Stimulated activated CD8-positive, alpha-beta memory T cell treated with anti-CD3 and anti-CD28 coated beads, Interleukin-4, amount 100 ng/mL, for 24 hours (primary cell): ENCODE results near the gene VWA1.
"Not testable (repeated sequence)": the region's sequence is repeated elsewhere in the genome, so short reads cannot be mapped to it uniquely, and the experiment has no call there.

ENCODE experiments used
- DNase-seq: peaks from one replicate; pipeline ENCODE4 v3.0.0-alpha.2; 2020; ENCODE audit warnings: low read depth

Gene VWA1

GRCh38 chr1:1459156-1459555 lies 23.7 kb downstream of the VWA1 start:
- DNase-seq, result not testable (repeated sequence)

GRCh38 chr1:1459711-1460110 lies 24.2 kb downstream of the VWA1 start:
- not testable (repeated sequence) for DNase-seq

GRCh38 chr1:1460540-1461130 lies 25.1 kb downstream of the VWA1 start:
- no peak for DNase-seq

- DNase-seq, result no peak
These were observed 26.3 kb downstream of the VWA1 start for GRCh38 chr1:1461721-1462317.

- DNase-seq, result no peak
These were observed 27.0 kb downstream of the VWA1 start for GRCh38 chr1:1462318-1462966.

GRCh38 chr1:1463312-1463711 lies 27.8 kb downstream of the VWA1 start:
- no peak for DNase-seq

GRCh38 chr1:1468196-1468985 lies 32.9 kb downstream of the VWA1 start:
- DNase-seq, result not testable (repeated sequence)

- no peak for DNase-seq
These were observed 35.3 kb downstream of the VWA1 start for GRCh38 chr1:1470626-1471388.

GRCh38 chr1:1471389-1472052 lies 36.0 kb downstream of the VWA1 start, which contains the start of gene ATAD3B:
ATAD3B (plus strand) TSS chr1:1471765; CDS start chr1:1471885, 120 bp downstream.
- DNase-seq, result peak; percentile 94

GRCh38 chr1:1472053-1472876 lies 36.8 kb downstream of the VWA1 start:
- not testable (repeated sequence) for DNase-seq

GRCh38 chr1:1476011-1476410 lies 40.5 kb downstream of the VWA1 start:
- DNase-seq, result not testable (repeated sequence)

GRCh38 chr1:1477206-1477605 lies 41.7 kb downstream of the VWA1 start:
- DNase-seq, result no peak

GRCh38 chr1:1479547-1480487 lies 44.3 kb downstream of the VWA1 start:
- no peak for DNase-seq

- DNase-seq, result not testable (repeated sequence)
These were observed 45.0 kb downstream of the VWA1 start for GRCh38 chr1:1480488-1480867.

- not testable (repeated sequence) for DNase-seq
These were observed 46.3 kb downstream of the VWA1 start for GRCh38 chr1:1481811-1482210.

- no peak for DNase-seq
These were observed 47.4 kb downstream of the VWA1 start for GRCh38 chr1:1482856-1483255.

GRCh38 chr1:1483714-1484113 lies 48.2 kb downstream of the VWA1 start:
- DNase-seq, result no peak

- not testable (repeated sequence) for DNase-seq
These were observed 49.7 kb downstream of the VWA1 start for GRCh38 chr1:1484976-1485750.
